ENCODE data around the gene NDC80. TPM values are rescaled to one million over a fixed set of nuclear protein-coding genes. Genes with fewer than 3 reads are reported as not detected.

Gene NDC80
- total RNA-seq, 1 donor from 2014 or later, result 3.5 TPM

- FAIRE-seq (no peak), DNase-seq (ENCODE audit: low read depth) (no peak)
- Mint-ChIP-seq H3K27me3 (ENCODE audit: low read depth, unreplicated experiment) (no peaks in the 10 kb centered on the region), H3K4me3 (ENCODE audit: unreplicated experiment) (no peak overlapping the region), H3K9me3 (ENCODE audit: unreplicated experiment) (peaks cover 8% of the 10 kb centered on the region), H3K36me3 (ENCODE audit: low read depth, unreplicated experiment) (peaks cover 16% of the 10 kb centered on the region), H3K4me1 (ENCODE audit: low read depth, unreplicated experiment) (peaks cover 20% of the 10 kb centered on the region), H3K27ac (ENCODE audit: unreplicated experiment) (no peak overlapping the region)
- Histone ChIP-seq H3K27me3 (ENCODE audit: insufficient read depth, low read length) (no peaks in the 10 kb centered on the region), H4K20me1 (ENCODE audit: insufficient read depth, low read length) (no peaks in the 10 kb centered on the region), H3K27ac (ENCODE audit: low read depth, low read length) (no peak overlapping the region), H3K4me3 (ENCODE audit: insufficient read depth, low read depth, low read length) (no peak overlapping the region), H3K36me3 (ENCODE audit: insufficient read depth, low read length) (no peaks in the 10 kb centered on the region), H3K9ac (ENCODE audit: low read length) (no peak overlapping the region), H2AFZ (ENCODE audit: low read depth, low read length) (no peak overlapping the region), H3K79me2 (ENCODE audit: insufficient read depth, low read length) (no peaks in the 10 kb centered on the region), H3K4me2 (ENCODE audit: low read length) (no peak overlapping the region), H3K4me1 (ENCODE audit: insufficient read depth, low read length) (peaks cover 18% of the 10 kb centered on the region), H3K9me3 (ENCODE audit: insufficient read depth, low read depth, low read length) (no peaks in the 10 kb centered on the region)
- TF ChIP-seq CTCF (IDR thresholded peaks at IDR 0.05; ENCODE audit: insufficient read depth, low read depth, low read length), result no peak
- TF ChIP-seq EZH2 (IDR thresholded peaks at IDR 0.05; ENCODE audit: insufficient read depth, low read length), result no peak
Measured at GRCh38 chr18:2532797-2533196, 38.6 kb upstream of the NDC80 start.

GRCh38 chr18:2534906-2535305 is 36.5 kb upstream of the NDC80 start:
- no peak overlapping the region for H3K27ac Mint-ChIP-seq (ENCODE audit: unreplicated experiment)
- Histone ChIP-seq H3K4me3 (ENCODE audit: insufficient read depth, low read depth, low read length) (no peak overlapping the region), H2AFZ (ENCODE audit: low read depth, low read length) (no peak overlapping the region), H3K4me1 (ENCODE audit: insufficient read depth, low read length) (peaks cover 7% of the 10 kb centered on the region), H3K79me2 (ENCODE audit: insufficient read depth, low read length) (no peaks in the 10 kb centered on the region), H3K27ac (ENCODE audit: low read depth, low read length) (no peak overlapping the region), H3K36me3 (ENCODE audit: insufficient read depth, low read length) (no peaks in the 10 kb centered on the region), H3K4me2 (ENCODE audit: low read length) (no peak overlapping the region), H3K9ac (ENCODE audit: low read length) (no peak overlapping the region), H4K20me1 (ENCODE audit: insufficient read depth, low read length) (no peaks in the 10 kb centered on the region), H3K27me3 (ENCODE audit: insufficient read depth, low read length) (no peaks in the 10 kb centered on the region), H3K9me3 (ENCODE audit: insufficient read depth, low read depth, low read length) (no peaks in the 10 kb centered on the region)
- peaks cover 12% of the 10 kb centered on the region for H3K4me1 Mint-ChIP-seq (ENCODE audit: low read depth, unreplicated experiment)
- H3K27me3 Mint-ChIP-seq (ENCODE audit: low read depth, unreplicated experiment), result no peaks in the 10 kb centered on the region
- H3K4me3 Mint-ChIP-seq (ENCODE audit: unreplicated experiment), result no peak overlapping the region
- DNase-seq (ENCODE audit: low read depth) (no peak), FAIRE-seq (peak; percentile 13)
- TF ChIP-seq CTCF (IDR thresholded peaks at IDR 0.05; ENCODE audit: insufficient read depth, low read depth, low read length), result no peak
- no peak for TF ChIP-seq EZH2 (IDR thresholded peaks at IDR 0.05; ENCODE audit: insufficient read depth, low read length)
- H3K9me3 Mint-ChIP-seq (ENCODE audit: unreplicated experiment), result peaks cover 8% of the 10 kb centered on the region
- H3K36me3 Mint-ChIP-seq (ENCODE audit: low read depth, unreplicated experiment), result peaks cover 16% of the 10 kb centered on the region

- DNase-seq (ENCODE audit: low read depth) (no peak), FAIRE-seq (no peak)
- Histone ChIP-seq H3K9ac (ENCODE audit: low read length) (no peak overlapping the region), H3K27me3 (ENCODE audit: insufficient read depth, low read length) (no peaks in the 10 kb centered on the region), H3K79me2 (ENCODE audit: insufficient read depth, low read length) (no peaks in the 10 kb centered on the region), H3K4me2 (ENCODE audit: low read length) (no peak overlapping the region), H4K20me1 (ENCODE audit: insufficient read depth, low read length) (no peaks in the 10 kb centered on the region), H3K9me3 (ENCODE audit: insufficient read depth, low read depth, low read length) (no peaks in the 10 kb centered on the region), H3K4me1 (ENCODE audit: insufficient read depth, low read length) (peaks cover 7% of the 10 kb centered on the region), H2AFZ (ENCODE audit: low read depth, low read length) (no peak overlapping the region), H3K27ac (ENCODE audit: low read depth, low read length) (no peak overlapping the region), H3K4me3 (ENCODE audit: insufficient read depth, low read depth, low read length) (no peak overlapping the region), H3K36me3 (ENCODE audit: insufficient read depth, low read length) (no peaks in the 10 kb centered on the region)
- Mint-ChIP-seq H3K27ac (ENCODE audit: unreplicated experiment) (no peak overlapping the region), H3K9me3 (ENCODE audit: unreplicated experiment) (peaks cover 8% of the 10 kb centered on the region), H3K27me3 (ENCODE audit: low read depth, unreplicated experiment) (no peaks in the 10 kb centered on the region), H3K4me3 (ENCODE audit: unreplicated experiment) (no peak overlapping the region), H3K36me3 (ENCODE audit: low read depth, unreplicated experiment) (peaks cover 16% of the 10 kb centered on the region), H3K4me1 (ENCODE audit: low read depth, unreplicated experiment) (peaks cover 12% of the 10 kb centered on the region)
- TF ChIP-seq EZH2 (IDR thresholded peaks at IDR 0.05; ENCODE audit: insufficient read depth, low read length), result no peak
- TF ChIP-seq CTCF (IDR thresholded peaks at IDR 0.05; ENCODE audit: insufficient read depth, low read depth, low read length), result no peak
Measured at GRCh38 chr18:2535419-2535910, 35.9 kb upstream of the NDC80 start.

Data from astrocyte (in vitro differentiated cells and primary cell).